H9 (cell line): ENCODE data around the gene IRF2BP2. TPM values are rescaled to one million over a fixed set of nuclear protein-coding genes. Genes with fewer than 3 reads are reported as not detected.

Experiments used
- DNase-seq: peaks from one replicate; pipeline ENCODE4 v3.0.0-alpha.2; 2017
- H2AFZ ChIP-seq: one replicate; pipeline ENCODE4 v1.6.1; 2013; ENCODE audit warnings: mild to moderate bottlenecking, low read length, control low read depth, moderate library complexity
- H2AK5ac ChIP-seq: 2 replicates; pipeline ENCODE4 v1.6.1; 2013; ENCODE audit warnings: low read length, control low read depth, mixed read lengths; ENCODE audit not compliant: insufficient read length
- H2BK120ac ChIP-seq: one replicate; pipeline ENCODE4 v1.6.1; 2013; ENCODE audit warnings: low read depth, mild to moderate bottlenecking, low read length, control low read depth, inconsistent platforms; ENCODE audit not compliant: poor library complexity, severe bottlenecking
- H2BK12ac ChIP-seq: 2 replicates; pipeline ENCODE4 v1.6.1; 2013; ENCODE audit warnings: low read length, control low read depth, mixed read lengths, low read depth; ENCODE audit not compliant: insufficient read length
- H2BK15ac ChIP-seq: 2 replicates; pipeline ENCODE4 v1.6.1; 2013; ENCODE audit warnings: low read depth, low read length, control low read depth
- H2BK20ac ChIP-seq: one replicate; pipeline ENCODE4 v1.6.1; 2013; ENCODE audit warnings: low read depth, mild to moderate bottlenecking, low read length, control low read depth, inconsistent platforms; ENCODE audit not compliant: poor library complexity, severe bottlenecking
- H2BK5ac ChIP-seq: 2 replicates; pipeline ENCODE4 v1.6.1; 2013; ENCODE audit warnings: low read length, control low read depth, mixed read lengths; ENCODE audit not compliant: insufficient read length
- H3K14ac ChIP-seq: 2 replicates; pipeline ENCODE4 v1.6.1; 2013; ENCODE audit warnings: low read length, control low read depth; ENCODE audit not compliant: insufficient read depth
- H3K18ac ChIP-seq: 2 replicates; pipeline ENCODE4 v1.6.1; 2013; ENCODE audit warnings: low read depth, mild to moderate bottlenecking, mixed read lengths, low read length, control low read depth; ENCODE audit not compliant: insufficient read length
- H3K23ac ChIP-seq: 2 replicates; pipeline ENCODE4 v1.6.1; 2013; ENCODE audit warnings: low read length, control low read depth, mixed read lengths, low read depth; ENCODE audit not compliant: insufficient read length
- H3K23me2 ChIP-seq: 2 replicates; pipeline ENCODE4 v1.6.1; 2013; ENCODE audit warnings: low read depth, mild to moderate bottlenecking, mixed read lengths, low read length, control low read depth; ENCODE audit not compliant: insufficient read length, poor library complexity, severe bottlenecking
- H3K27ac ChIP-seq: 2 replicates; pipeline ENCODE4 v1.5.1; 2013; ENCODE audit warnings: low read length, control low read depth, mixed read lengths, low read depth; ENCODE audit not compliant: insufficient read length
- H3K27me3 ChIP-seq: 2 replicates; pipeline ENCODE4 v1.6.1; 2013; ENCODE audit warnings: low read length, control low read depth, inconsistent platforms; ENCODE audit not compliant: insufficient read depth
- H3K4ac ChIP-seq: 2 replicates; pipeline ENCODE4 v1.6.1; 2013; ENCODE audit warnings: low read depth, mild to moderate bottlenecking, control low read depth, inconsistent platforms, low read length, moderate library complexity
- H3K4me1 ChIP-seq: 2 replicates; pipeline ENCODE4 v1.6.1; 2013; ENCODE audit warnings: low read length, control low read depth, inconsistent platforms; ENCODE audit not compliant: insufficient read depth
- H3K4me2 ChIP-seq: 2 replicates; pipeline ENCODE4 v1.6.1; 2013; ENCODE audit warnings: low read length, control low read depth, mixed read lengths; ENCODE audit not compliant: insufficient read length, insufficient read depth
- H3K56ac ChIP-seq: 2 replicates; pipeline ENCODE4 v1.6.1; 2013; ENCODE audit warnings: low read depth, mild to moderate bottlenecking, mixed read lengths, low read length, control low read depth; ENCODE audit not compliant: insufficient read length
- H3K79me1 ChIP-seq: 2 replicates; pipeline ENCODE4 v1.6.1; 2013; ENCODE audit warnings: low read depth, mild to moderate bottlenecking, moderate library complexity, low read length, control low read depth, inconsistent platforms; ENCODE audit not compliant: insufficient read depth, poor library complexity, severe bottlenecking
- H3K79me2 ChIP-seq: 2 replicates; pipeline ENCODE4 v1.6.1; 2013; ENCODE audit warnings: low read length, control low read depth, inconsistent platforms; ENCODE audit not compliant: insufficient read depth
- H3K9ac ChIP-seq: 2 replicates; pipeline ENCODE4 v1.6.1; 2013; ENCODE audit warnings: low read length, control low read depth, mixed read lengths; ENCODE audit not compliant: insufficient read length; ENCODE audit errors: extremely low read depth
- H3K9me3 ChIP-seq: one replicate; pipeline ENCODE4 v1.6.1; 2013; ENCODE audit warnings: low read depth, low read length, inconsistent platforms; ENCODE audit not compliant: control insufficient read depth
- H3T11ph ChIP-seq: one replicate; pipeline ENCODE4 v1.6.1; 2013; ENCODE audit warnings: mild to moderate bottlenecking, low read length, control low read depth, inconsistent platforms
- H4K20me1 ChIP-seq: one replicate; pipeline ENCODE4 v1.6.1; 2013; ENCODE audit not compliant: control insufficient read depth, insufficient read length, insufficient read depth
- H4K5ac ChIP-seq: 2 replicates; pipeline ENCODE4 v1.6.1; 2013; ENCODE audit warnings: low read depth, mild to moderate bottlenecking, mixed read lengths, low read length, control low read depth; ENCODE audit not compliant: insufficient read length
- H4K8ac ChIP-seq: replicated peaks from 2 replicates; pipeline ENCODE4 v1.6.1; 2013; ENCODE audit warnings: low read length, control low read depth, mixed read lengths, low read depth; ENCODE audit not compliant: insufficient read length
- H4K91ac ChIP-seq: 2 replicates; pipeline ENCODE4 v1.6.1; 2013; ENCODE audit warnings: low read depth, mild to moderate bottlenecking, moderate library complexity, mixed read lengths, low read length, control low read depth; ENCODE audit not compliant: insufficient read length
- H3K27ac Mint-ChIP-seq, 3 experiments: 2 replicates in 2 of 3; 3 replicates in 1 of 3; pipeline ENCODE4 v1.8.0; 2020 to 2021; ENCODE audit warnings: mixed read lengths in 3 of 3, mild to moderate bottlenecking in 1 of 3, moderate library complexity in 1 of 3
- H3K27me3 Mint-ChIP-seq: 2 replicates; pipeline ENCODE4 v1.8.0; 2021; ENCODE audit warnings: low read depth, mild to moderate bottlenecking, moderate library complexity, mixed read lengths
- H3K36me3 Mint-ChIP-seq, 3 experiments: 2 replicates in 2 of 3; 3 replicates in 1 of 3; pipeline ENCODE4 v1.8.0; 2020 to 2021; ENCODE audit warnings: low read depth in 3 of 3, mixed read lengths in 3 of 3; ENCODE audit not compliant: insufficient read depth in 1 of 3
- H3K4me1 Mint-ChIP-seq, 2 experiments: 2 replicates each; pipeline ENCODE4 v1.8.0; 2020; ENCODE audit warnings: mixed read lengths in 2 of 2
- H3K4me3 Mint-ChIP-seq, 2 experiments: 2 replicates in 1 of 2; 3 replicates in 1 of 2; pipeline ENCODE4 v1.8.0; 2020 to 2021; ENCODE audit warnings: mild to moderate bottlenecking in 2 of 2, mixed read lengths in 2 of 2, moderate library complexity in 1 of 2
- H3K9me3 Mint-ChIP-seq, 2 experiments: 2 replicates in 1 of 2; 3 replicates in 1 of 2; pipeline ENCODE4 v1.8.0; 2020; ENCODE audit warnings: mild to moderate bottlenecking in 2 of 2, mixed read lengths in 2 of 2, moderate library complexity in 1 of 2
- CTCF ChIP-seq: fragments of 200-600 bp; sonication (generic); conservative IDR thresholded peaks from 3 replicates; pipeline ENCODE4 v1.8.0; 2021; ENCODE audit warnings: antibody characterized with exemption, mild to moderate bottlenecking
- WGBS: extraction: QIAGEN DNeasy Blood & Tissue Kit; methylation state at CpG from one replicate; pipeline ENCODE4 v1.1.7; 2013; ENCODE audit warnings: missing lambda C conversion rate, low lambda C conversion rate, mixed read lengths; ENCODE audit not compliant: insufficient read length; ENCODE audit errors: extremely low coverage; 5-methylcytosine and 5-hydroxymethylcytosine counted together
- total RNA-seq: library from RNA; stranded (reverse); gene quantifications from 2 replicates; pipeline ENCODE4 v1.2.1, GENCODE V29; 2021

IRF2BP2 gene
- total RNA-seq, 1 experiment from 2014 or later, result 80.2 TPM

DNA sequence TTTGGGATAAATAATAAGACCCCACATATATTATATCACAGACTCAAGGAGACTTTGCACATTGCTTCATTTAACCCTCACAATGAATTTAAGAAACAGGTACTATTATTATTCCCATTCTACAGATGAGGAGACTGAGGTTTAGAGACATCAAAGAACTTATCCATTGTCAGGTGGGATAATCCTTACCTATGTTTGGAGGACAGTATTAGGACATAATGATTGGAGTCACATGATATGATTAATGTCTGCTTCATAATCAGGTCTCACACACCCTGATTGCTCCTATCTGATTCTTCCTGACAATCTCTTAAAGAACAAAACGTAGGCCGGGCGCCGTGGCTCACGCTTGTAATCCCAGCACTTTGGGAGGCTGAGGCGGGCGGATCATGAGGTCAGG lies 16.9 kb downstream of the IRF2BP2 start:
- H3K4ac ChIP-seq, result no peak overlapping the region
- H2BK120ac ChIP-seq, result no peak overlapping the region
- H4K91ac ChIP-seq, result no peak overlapping the region
- no CpG with 5 or more reads among the region's 7 CpGs for WGBS
- TF ChIP-seq CTCF, result no peak
- H2AFZ ChIP-seq, result no peak overlapping the region
- Mint-ChIP-seq H3K36me3 (peaks cover 0 to 9% (median 0%) of the 10 kb centered on the region in 3 experiments; a peak in 4 of 7 replicates), H3K4me3 (no peak overlapping the region), H3K27me3 (no peaks in the 10 kb centered on the region), H3K27ac (no peak overlapping the region), H3K4me1 (peaks cover 0 to 3% of the 10 kb centered on the region in 2 experiments; a peak in 1 of 4 replicates), H3K9me3 (peaks cover 3% of the 10 kb centered on the region in 2 experiments; a peak in 3 of 5 replicates)
- no peaks in the 10 kb centered on the region for H3K9me3 ChIP-seq
- no peak overlapping the region for H3K9ac ChIP-seq
- H4K20me1 ChIP-seq, result no peaks in the 10 kb centered on the region
- H3T11ph ChIP-seq, result no peak overlapping the region
- no peak overlapping the region for H4K5ac ChIP-seq
- H2BK5ac ChIP-seq, result no peak overlapping the region
- H3K14ac ChIP-seq, result no peak overlapping the region
- H3K79me2 ChIP-seq, result no peaks in the 10 kb centered on the region
- no peak overlapping the region for H2BK20ac ChIP-seq
- H2BK12ac ChIP-seq, result no peak overlapping the region
- no peak overlapping the region for H4K8ac ChIP-seq
- H3K27me3 ChIP-seq, result no peaks in the 10 kb centered on the region
- no peak overlapping the region for H3K23ac ChIP-seq
- H3K4me2 ChIP-seq, result no peak overlapping the region
- H2BK15ac ChIP-seq, result no peak overlapping the region
- H3K18ac ChIP-seq, result no peak overlapping the region
- no peaks in the 10 kb centered on the region for H3K4me1 ChIP-seq
- H3K23me2 ChIP-seq, result no peaks in the 10 kb centered on the region
- no peak overlapping the region for H3K56ac ChIP-seq
- no peaks in the 10 kb centered on the region for H3K79me1 ChIP-seq
- H2AK5ac ChIP-seq, result no peak overlapping the region
- H3K27ac ChIP-seq, result no peak overlapping the region
- DNase-seq, result no peak
